ENCODE data around the gene CXCR5. TPM values are rescaled to one million over a fixed set of nuclear protein-coding genes. Genes with fewer than 3 reads are reported as not detected.

Gene CXCR5
- total and polyA plus RNA-seq, 2 donors = 0.57 to 1.3 TPM

- no peaks in the 10 kb centered on the region for H3K27me3 ChIP-seq (ENCODE audit: control insufficient read depth in 2 of 2, insufficient read depth in 1 of 2, low read length in 1 of 2)
- H3K4me3 ChIP-seq (ENCODE audit: low read length in 2 of 2) = no peak overlapping the region
- peaks cover 24 to 35% of the 10 kb centered on the region in 2 donors for H3K36me3 ChIP-seq (ENCODE audit: control insufficient read depth in 2 of 2, insufficient read depth in 2 of 2, low read length in 1 of 2)
- H3K4me1 ChIP-seq (ENCODE audit: control insufficient read depth in 2 of 2, insufficient read depth in 2 of 2, low read length in 2 of 2) = peaks cover 50 to 73% of the 10 kb centered on the region in 2 donors
- 55% methylated on average over 17 of the region's 17 CpGs for WGBS
- no peaks in the 10 kb centered on the region for H3K9me3 ChIP-seq (ENCODE audit: control insufficient read depth in 2 of 2, insufficient read depth in 1 of 2, low read length in 1 of 2)
- H3K27ac ChIP-seq (ENCODE audit: low read depth in 1 of 2, low read length in 1 of 2) = peak overlapping the region; percentile 56 to 86
- no peak for DNase-seq (ENCODE audit: low read depth in 6 of 9, low spot score in 9 of 9)
Measured at GRCh38 chr11:118908901-118909618, 25.4 kb downstream of the CXCR5 start.

DNA sequence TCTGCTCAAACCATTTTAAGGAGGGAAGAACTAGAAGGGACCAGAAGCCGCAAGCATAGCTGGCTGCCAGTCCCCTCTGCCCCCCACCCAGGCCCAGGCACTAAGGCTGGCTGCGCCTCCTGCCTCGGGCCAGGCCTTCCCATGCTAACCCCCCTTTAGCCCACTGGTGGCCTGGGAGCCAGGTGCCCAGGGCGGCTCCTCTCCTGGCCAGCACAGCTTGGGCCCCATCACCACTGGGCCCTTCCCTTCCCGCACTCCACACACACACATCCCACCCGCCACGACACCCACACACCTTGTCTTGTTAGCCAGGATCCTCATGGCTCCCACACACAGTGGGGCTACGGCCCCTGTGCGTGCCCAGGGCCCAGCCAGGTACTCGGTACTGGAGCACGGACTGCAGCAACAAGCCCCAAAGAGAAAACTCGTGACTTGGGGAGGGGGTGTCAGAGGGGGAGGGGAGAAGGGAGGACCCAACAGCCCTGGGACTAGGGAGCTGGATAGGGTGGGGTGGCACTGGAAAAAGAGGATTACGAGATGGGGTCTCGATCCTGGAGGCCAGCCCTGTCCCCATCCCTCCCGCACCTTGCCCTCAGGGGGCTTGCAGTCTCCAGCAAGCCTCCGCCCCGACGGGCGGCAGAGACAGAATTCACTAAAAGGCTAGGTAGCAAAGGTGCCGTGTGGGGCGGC lies 26.1 kb downstream of the CXCR5 start:
- DNase-seq (ENCODE audit: low read depth in 6 of 9, low spot score in 9 of 9) = no peak
- 90% methylated on average over 21 of the region's 21 CpGs for WGBS
- peak overlapping the region; percentile 50 to 86 for H3K27ac ChIP-seq (ENCODE audit: low read depth in 1 of 2, low read length in 1 of 2)

GRCh38 chr11:118910309-118911112 lies 26.8 kb downstream of the CXCR5 start:
- WGBS = 25% methylated on average over 67 of the region's 67 CpGs
- Histone ChIP-seq H3K27me3 (ENCODE audit: control insufficient read depth in 2 of 2, insufficient read depth in 1 of 2, low read length in 1 of 2) (no peaks in the 10 kb centered on the region), H3K27ac (ENCODE audit: low read depth in 1 of 2, low read length in 1 of 2) (peak overlapping the region; percentile 86 to 89), H3K9me3 (ENCODE audit: control insufficient read depth in 2 of 2, insufficient read depth in 1 of 2, low read length in 1 of 2) (no peaks in the 10 kb centered on the region), H3K4me3 (ENCODE audit: low read length in 2 of 2) (peak overlapping the region in 1 of 2 donors; percentile 37), H3K36me3 (ENCODE audit: control insufficient read depth in 2 of 2, insufficient read depth in 2 of 2, low read length in 1 of 2) (peaks cover 20 to 31% of the 10 kb centered on the region in 2 donors), H3K4me1 (ENCODE audit: control insufficient read depth in 2 of 2, insufficient read depth in 2 of 2, low read length in 2 of 2) (peaks cover 65 to 88% of the 10 kb centered on the region in 2 donors)
- peak in 1 of 9 donors; percentile 64 for DNase-seq (ENCODE audit: low read depth in 6 of 9, low spot score in 9 of 9)

More for the DNA sequence above, 26.1 kb downstream of the CXCR5 start:
- peaks cover 20 to 31% of the 10 kb centered on the region in 2 donors for H3K36me3 ChIP-seq (ENCODE audit: control insufficient read depth in 2 of 2, insufficient read depth in 2 of 2, low read length in 1 of 2)
- H3K9me3 ChIP-seq (ENCODE audit: control insufficient read depth in 2 of 2, insufficient read depth in 1 of 2, low read length in 1 of 2) = no peaks in the 10 kb centered on the region
- H3K4me3 ChIP-seq (ENCODE audit: low read length in 2 of 2) = peak overlapping the region in 1 of 2 donors; percentile 37
- peaks cover 57 to 80% of the 10 kb centered on the region in 2 donors for H3K4me1 ChIP-seq (ENCODE audit: control insufficient read depth in 2 of 2, insufficient read depth in 2 of 2, low read length in 2 of 2)
- H3K27me3 ChIP-seq (ENCODE audit: control insufficient read depth in 2 of 2, insufficient read depth in 1 of 2, low read length in 1 of 2) = no peaks in the 10 kb centered on the region

DNA sequence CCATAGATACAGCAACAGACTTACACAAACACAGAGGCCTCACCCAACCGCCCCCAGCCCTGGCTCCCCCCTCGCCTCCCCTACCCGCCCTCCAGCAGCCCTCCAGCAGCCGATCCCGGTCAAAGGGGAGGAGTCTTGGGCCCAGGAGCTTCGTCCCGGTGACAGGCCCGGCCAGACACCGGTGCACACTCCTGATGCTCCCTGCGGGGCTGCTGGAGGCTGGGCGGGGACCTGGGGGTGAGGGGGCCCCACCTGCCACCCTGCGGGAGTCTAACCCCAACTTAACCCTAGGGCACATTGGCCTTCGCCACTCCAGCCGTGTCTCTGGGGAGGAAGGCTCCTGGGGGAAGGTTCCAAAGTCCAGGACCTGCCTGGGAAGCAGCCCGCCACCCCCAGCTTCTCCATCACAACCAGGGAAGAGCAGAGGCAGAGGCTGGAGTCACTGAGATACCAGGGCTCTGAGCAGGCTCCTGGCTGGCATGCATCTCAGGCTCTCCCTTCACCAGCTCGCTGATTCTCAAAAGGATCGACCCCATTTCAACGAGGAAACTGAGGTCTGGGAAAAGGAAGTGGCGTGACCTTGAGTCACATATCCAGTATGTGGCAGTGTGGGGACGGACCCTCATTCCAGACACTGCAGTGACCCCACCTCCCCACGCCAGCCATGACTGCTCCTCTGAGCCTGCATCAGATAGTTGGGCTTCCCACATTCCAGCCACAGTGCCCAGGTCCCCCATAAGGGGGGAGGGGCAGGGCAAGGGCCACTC lies 27.6 kb downstream of the CXCR5 start:
- Histone ChIP-seq H3K4me3 (ENCODE audit: low read length in 2 of 2) (peak overlapping the region in 1 of 2 donors; percentile 37), H3K27ac (ENCODE audit: low read depth in 1 of 2, low read length in 1 of 2) (peak overlapping the region; percentile 86 to 89), H3K9me3 (ENCODE audit: control insufficient read depth in 2 of 2, insufficient read depth in 1 of 2, low read length in 1 of 2) (no peaks in the 10 kb centered on the region), H3K27me3 (ENCODE audit: control insufficient read depth in 2 of 2, insufficient read depth in 1 of 2, low read length in 1 of 2) (no peaks in the 10 kb centered on the region), H3K36me3 (ENCODE audit: control insufficient read depth in 2 of 2, insufficient read depth in 2 of 2, low read length in 1 of 2) (peaks cover 14 to 25% of the 10 kb centered on the region in 2 donors), H3K4me1 (ENCODE audit: control insufficient read depth in 2 of 2, insufficient read depth in 2 of 2, low read length in 2 of 2) (peaks cover 73 to 95% of the 10 kb centered on the region in 2 donors)
- no peak for DNase-seq (ENCODE audit: low read depth in 6 of 9, low spot score in 9 of 9)
- 73% methylated on average over 21 of the region's 21 CpGs for WGBS

DNA sequence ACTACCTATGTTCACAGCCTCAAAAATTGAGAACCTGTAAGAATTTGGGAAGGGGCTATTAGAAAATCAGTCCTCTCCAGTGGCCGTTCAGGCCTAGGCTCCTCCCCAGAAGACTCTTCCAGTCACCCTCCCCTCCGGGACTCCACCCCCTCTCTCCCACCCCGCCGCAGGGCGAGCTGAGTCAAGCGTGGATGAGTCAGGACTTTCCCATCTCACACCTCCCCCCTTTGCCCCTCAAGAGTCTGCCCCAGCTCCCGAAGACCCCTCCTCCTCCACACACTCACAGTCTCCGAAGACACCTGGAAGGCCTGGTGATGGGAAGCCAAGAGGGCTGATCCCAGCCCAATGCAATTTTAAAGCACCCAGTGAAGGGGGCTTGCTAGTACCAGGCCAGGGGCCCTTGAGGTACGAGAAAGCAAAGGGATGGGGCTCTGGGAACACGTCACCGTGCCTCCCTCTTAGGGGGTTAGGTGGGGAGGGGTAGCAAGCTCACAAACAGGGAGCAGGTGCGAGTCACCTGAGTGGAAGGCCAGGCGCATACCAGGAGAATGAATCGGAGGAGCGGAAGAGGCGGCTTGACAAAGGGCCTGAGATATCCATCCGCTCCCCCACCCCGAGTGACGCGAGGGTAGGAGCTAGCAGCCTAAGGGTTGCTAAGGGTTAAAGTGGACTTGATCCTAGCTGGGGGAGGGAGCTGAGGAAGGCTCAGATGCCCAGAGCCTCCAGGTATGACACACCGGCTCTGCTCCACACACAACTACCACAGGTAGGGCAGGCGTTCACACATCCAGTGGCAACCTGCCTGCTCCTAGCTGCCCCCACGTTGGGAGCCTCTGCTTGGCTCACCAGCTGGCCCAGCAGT lies 28.4 kb downstream of the CXCR5 start:
- peak in 1 of 9 donors; percentile 56 for DNase-seq (ENCODE audit: low read depth in 6 of 9, low spot score in 9 of 9)
- H3K9me3 ChIP-seq (ENCODE audit: control insufficient read depth in 2 of 2, insufficient read depth in 1 of 2, low read length in 1 of 2) = no peaks in the 10 kb centered on the region
- no peaks in the 10 kb centered on the region for H3K27me3 ChIP-seq (ENCODE audit: control insufficient read depth in 2 of 2, insufficient read depth in 1 of 2, low read length in 1 of 2)
- H3K4me3 ChIP-seq (ENCODE audit: low read length in 2 of 2) = no peak overlapping the region
- peaks cover 13 to 17% of the 10 kb centered on the region in 2 donors for H3K36me3 ChIP-seq (ENCODE audit: control insufficient read depth in 2 of 2, insufficient read depth in 2 of 2, low read length in 1 of 2)
- peak overlapping the region; percentile 89 to 96 for H3K27ac ChIP-seq (ENCODE audit: low read depth in 1 of 2, low read length in 1 of 2)
- H3K4me1 ChIP-seq (ENCODE audit: control insufficient read depth in 2 of 2, insufficient read depth in 2 of 2, low read length in 2 of 2) = peaks cover 74 to 99% of the 10 kb centered on the region in 2 donors
- WGBS = 48% methylated on average over 23 of the region's 23 CpGs

GRCh38 chr11:118912742-118913410 lies 29.2 kb downstream of the CXCR5 start:
- peak overlapping the region; percentile 89 to 96 for H3K27ac ChIP-seq (ENCODE audit: low read depth in 1 of 2, low read length in 1 of 2)
- peaks cover 75 to 99% of the 10 kb centered on the region in 2 donors for H3K4me1 ChIP-seq (ENCODE audit: control insufficient read depth in 2 of 2, insufficient read depth in 2 of 2, low read length in 2 of 2)
- H3K27me3 ChIP-seq (ENCODE audit: control insufficient read depth in 2 of 2, insufficient read depth in 1 of 2, low read length in 1 of 2) = no peaks in the 10 kb centered on the region
- 39% methylated on average over 12 of the region's 12 CpGs for WGBS
- peaks cover 10 to 12% of the 10 kb centered on the region in 2 donors for H3K36me3 ChIP-seq (ENCODE audit: control insufficient read depth in 2 of 2, insufficient read depth in 2 of 2, low read length in 1 of 2)
- H3K4me3 ChIP-seq (ENCODE audit: low read length in 2 of 2) = peak overlapping the region in 1 of 2 donors; percentile 43
- H3K9me3 ChIP-seq (ENCODE audit: control insufficient read depth in 2 of 2, insufficient read depth in 1 of 2, low read length in 1 of 2) = no peaks in the 10 kb centered on the region
- peak in 1 of 9 donors; percentile 55 for DNase-seq (ENCODE audit: low read depth in 6 of 9, low spot score in 9 of 9)

DNA sequence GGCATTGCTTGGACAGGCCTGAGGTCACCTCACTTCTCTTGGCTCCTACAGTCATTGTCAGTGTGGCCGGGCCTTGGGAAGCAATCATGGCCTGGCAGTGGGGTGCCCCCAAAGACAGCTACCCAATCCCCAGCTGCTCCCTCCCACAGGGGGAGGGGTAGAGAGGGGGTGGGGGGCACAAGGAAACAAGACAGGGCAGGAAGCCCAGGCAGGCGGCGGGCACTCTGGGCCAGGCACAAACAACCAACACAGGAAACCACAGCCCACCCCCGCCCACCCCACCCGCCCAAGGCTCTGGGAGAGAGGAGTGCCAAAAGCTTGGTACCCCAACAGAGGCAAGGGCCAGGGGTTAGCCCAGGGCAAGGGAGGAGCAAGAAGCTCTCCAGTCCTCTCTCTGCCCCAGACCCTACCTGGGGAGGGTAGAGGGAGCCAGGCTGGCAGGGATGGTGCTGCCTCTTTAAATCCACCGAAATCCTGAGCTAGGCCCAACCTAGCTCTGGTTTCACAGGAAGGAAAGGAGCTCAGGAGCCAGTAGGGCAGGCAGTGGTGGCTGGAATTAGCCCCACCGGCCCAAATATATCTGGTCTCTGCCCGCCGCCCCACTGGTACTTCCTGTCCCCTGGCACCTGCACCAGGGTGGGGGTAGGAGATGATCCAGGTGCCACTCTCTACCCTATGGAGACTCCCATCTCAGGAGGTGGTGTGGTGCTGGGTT lies 29.9 kb downstream of the CXCR5 start:
- Histone ChIP-seq H3K27ac (ENCODE audit: low read depth in 1 of 2, low read length in 1 of 2) (peak overlapping the region; percentile 89 to 96), H3K36me3 (ENCODE audit: control insufficient read depth in 2 of 2, insufficient read depth in 2 of 2, low read length in 1 of 2) (peaks cover 8 to 9% of the 10 kb centered on the region in 2 donors), H3K4me1 (ENCODE audit: control insufficient read depth in 2 of 2, insufficient read depth in 2 of 2, low read length in 2 of 2) (peaks cover 82 to 100% of the 10 kb centered on the region in 2 donors), H3K9me3 (ENCODE audit: control insufficient read depth in 2 of 2, insufficient read depth in 1 of 2, low read length in 1 of 2) (no peaks in the 10 kb centered on the region), H3K27me3 (ENCODE audit: control insufficient read depth in 2 of 2, insufficient read depth in 1 of 2, low read length in 1 of 2) (no peaks in the 10 kb centered on the region), H3K4me3 (ENCODE audit: low read length in 2 of 2) (peak overlapping the region; percentile 6 to 43)
- peak in 1 of 9 donors; percentile 79 for DNase-seq (ENCODE audit: low read depth in 6 of 9, low spot score in 9 of 9)
- WGBS = 2% methylated on average over 9 of the region's 9 CpGs
